ENCODE data around the gene GALNT16.
A peak's percentile ranks its signal among the peaks of the same experiment; 100 is the strongest.
"Not testable (repeated sequence)": the region's sequence is repeated elsewhere in the genome, so short reads cannot be mapped to it uniquely, and the experiment has no call there.

GALNT16 gene

DNA sequence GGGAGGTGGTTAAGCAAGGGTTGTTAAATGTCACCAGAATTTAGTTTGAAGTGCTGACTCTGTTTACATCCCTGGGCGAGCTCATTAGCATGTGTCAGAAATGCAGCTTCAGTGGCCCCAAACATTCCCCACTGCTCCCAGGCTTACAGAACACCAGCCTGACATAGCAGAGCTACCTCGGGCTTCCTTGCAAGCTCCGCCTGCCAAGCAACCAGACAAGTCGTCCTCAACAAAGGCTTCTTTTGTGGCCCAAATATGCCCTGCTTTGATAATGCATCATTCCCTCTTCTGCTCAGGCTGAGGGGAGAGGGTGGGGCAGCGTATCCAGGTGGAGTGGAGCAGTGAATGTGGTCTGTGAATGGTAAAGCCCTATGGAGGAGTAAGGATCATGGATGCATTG, 110.1 kb downstream of the GALNT16 start:
- Histone ChIP-seq H3K9ac (ENCODE audit: low read depth, low read length) (no peak overlapping the region), H3K4me3 (ENCODE audit: low read length) (no peak overlapping the region), H3K36me3 (ENCODE audit: insufficient read depth, low read length) (peaks cover 11% of the 10 kb centered on the region), H3K9me3 (ENCODE audit: insufficient read depth, low read depth, low read length) (no peaks in the 10 kb centered on the region), H3K4me1 (ENCODE audit: insufficient read depth, low read length) (0 out of 2 replicates have a peak, but pooled peaks cover 8% of the 10 kb centered on the region), H3K27ac (ENCODE audit: low read depth, low read length) (no peak overlapping the region), H3K27me3 (ENCODE audit: insufficient read depth, low read length) (no peaks in the 10 kb centered on the region)
- 54% methylated on average over 5 of the region's 5 CpGs for WGBS

- H3K9ac ChIP-seq (ENCODE audit: low read depth, low read length), result no peak overlapping the region
- no peaks in the 10 kb centered on the region for H3K27me3 ChIP-seq (ENCODE audit: insufficient read depth, low read length)
- peaks cover 32% of the 10 kb centered on the region for H3K36me3 ChIP-seq (ENCODE audit: insufficient read depth, low read length)
- WGBS, result 97% methylated on average over 3 of the region's 3 CpGs
- no peaks in the 10 kb centered on the region for H3K9me3 ChIP-seq (ENCODE audit: insufficient read depth, low read depth, low read length)
- H3K4me1 ChIP-seq (ENCODE audit: insufficient read depth, low read length), result 0 out of 2 replicates have a peak, but pooled peaks cover 8% of the 10 kb centered on the region
- H3K4me3 ChIP-seq (ENCODE audit: low read length), result no peak overlapping the region
- H3K27ac ChIP-seq (ENCODE audit: low read depth, low read length), result no peak overlapping the region
Measured at GRCh38 chr14:69372146-69372545, 112.2 kb downstream of the GALNT16 start.

- no peak overlapping the region for H3K9ac ChIP-seq (ENCODE audit: low read depth, low read length)
- no peak overlapping the region for H3K27ac ChIP-seq (ENCODE audit: low read depth, low read length)
- WGBS, result 94% methylated on average over 1 of the region's 1 CpG
Measured at GRCh38 chr14:69373104-69373503, 113.1 kb downstream of the GALNT16 start.

GRCh38 chr14:69374235-69374634, 114.3 kb downstream of the GALNT16 start:
- Histone ChIP-seq H3K4me1 (ENCODE audit: insufficient read depth, low read length) (0 out of 2 replicates have a peak, but pooled peaks cover 8% of the 10 kb centered on the region), H3K36me3 (ENCODE audit: insufficient read depth, low read length) (peaks cover 53% of the 10 kb centered on the region), H3K9me3 (ENCODE audit: insufficient read depth, low read depth, low read length) (no peaks in the 10 kb centered on the region), H3K27me3 (ENCODE audit: insufficient read depth, low read length) (no peaks in the 10 kb centered on the region), H3K27ac (ENCODE audit: low read depth, low read length) (no peak overlapping the region), H3K9ac (ENCODE audit: low read depth, low read length) (no peak overlapping the region), H3K4me3 (ENCODE audit: low read length) (no peak overlapping the region)

More at GRCh38 chr14:69373104-69373503, 113.1 kb downstream of the GALNT16 start:
- peaks cover 41% of the 10 kb centered on the region for H3K36me3 ChIP-seq (ENCODE audit: insufficient read depth, low read length)
- no peaks in the 10 kb centered on the region for H3K9me3 ChIP-seq (ENCODE audit: insufficient read depth, low read depth, low read length)
- 0 out of 2 replicates have a peak, but pooled peaks cover 8% of the 10 kb centered on the region for H3K4me1 ChIP-seq (ENCODE audit: insufficient read depth, low read length)
- no peak overlapping the region for H3K4me3 ChIP-seq (ENCODE audit: low read length)
- no peaks in the 10 kb centered on the region for H3K27me3 ChIP-seq (ENCODE audit: insufficient read depth, low read length)

GRCh38 chr14:69375182-69375581, 115.2 kb downstream of the GALNT16 start:
- Histone ChIP-seq H3K27me3 (ENCODE audit: insufficient read depth, low read length) (no peaks in the 10 kb centered on the region), H3K9ac (ENCODE audit: low read depth, low read length) (no peak overlapping the region), H3K27ac (ENCODE audit: low read depth, low read length) (no peak overlapping the region), H3K36me3 (ENCODE audit: insufficient read depth, low read length) (peaks cover 62% of the 10 kb centered on the region), H3K4me1 (ENCODE audit: insufficient read depth, low read length) (0 out of 2 replicates have a peak, but pooled peaks cover 6% of the 10 kb centered on the region), H3K9me3 (ENCODE audit: insufficient read depth, low read depth, low read length) (no peaks in the 10 kb centered on the region), H3K4me3 (ENCODE audit: low read length) (no peak overlapping the region)
- WGBS, result no CpG with 5 or more reads among the region's 3 CpGs

DNA sequence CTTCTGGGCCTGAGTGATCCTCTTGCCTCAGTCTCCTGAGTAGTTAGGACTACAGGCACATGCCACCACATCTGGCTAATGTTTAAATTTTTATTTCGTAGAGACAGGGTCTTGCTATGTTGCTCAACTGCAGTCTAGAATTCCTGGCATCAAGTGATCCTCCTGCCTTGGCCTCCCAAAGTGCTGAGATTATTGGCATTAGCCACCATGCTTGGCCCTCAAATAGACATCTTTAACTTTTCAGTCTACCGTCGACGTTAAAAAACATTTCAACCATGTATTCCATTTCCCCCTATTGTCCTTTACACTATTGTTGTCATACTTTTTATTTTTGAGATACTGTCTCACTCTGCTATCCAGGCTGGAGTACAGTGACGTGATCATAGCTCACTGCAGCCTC, 115.8 kb downstream of the GALNT16 start:
- H3K36me3 ChIP-seq (ENCODE audit: insufficient read depth, low read length), result peaks cover 68% of the 10 kb centered on the region
- H3K9me3 ChIP-seq (ENCODE audit: insufficient read depth, low read depth, low read length), result no peaks in the 10 kb centered on the region
- no peak overlapping the region for H3K9ac ChIP-seq (ENCODE audit: low read depth, low read length)
- no peak overlapping the region for H3K4me3 ChIP-seq (ENCODE audit: low read length)
- H3K27ac ChIP-seq (ENCODE audit: low read depth, low read length), result no peak overlapping the region
- H3K4me1 ChIP-seq (ENCODE audit: insufficient read depth, low read length), result 0 out of 2 replicates have a peak, but pooled peaks cover under 1% of the 10 kb centered on the region
- whole genome bisulfite sequencing, result 96% methylated on average over 5 of the region's 5 CpGs
- no peaks in the 10 kb centered on the region for H3K27me3 ChIP-seq (ENCODE audit: insufficient read depth, low read length)

DNA sequence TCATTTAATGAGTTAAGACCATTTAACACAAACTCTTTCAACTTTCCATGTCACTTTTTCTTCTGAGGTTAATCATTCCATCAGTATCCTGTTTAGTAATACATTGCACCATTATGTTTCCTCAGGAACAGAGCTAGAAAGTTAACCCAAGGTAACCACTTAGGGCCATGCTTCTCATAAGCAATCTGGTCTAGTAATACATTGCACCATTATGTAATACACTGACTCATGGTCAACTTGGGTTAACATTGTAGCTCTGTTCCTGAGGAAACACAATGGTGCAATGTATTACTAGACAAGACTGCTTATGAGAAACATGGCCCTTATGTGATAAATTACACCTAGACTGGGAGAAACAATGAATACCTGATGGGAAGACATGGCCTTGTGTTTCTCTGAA, 116.5 kb downstream of the GALNT16 start:
- Histone ChIP-seq H3K4me3 (ENCODE audit: low read length) (no peak overlapping the region), H3K27me3 (ENCODE audit: insufficient read depth, low read length) (no peaks in the 10 kb centered on the region), H3K27ac (ENCODE audit: low read depth, low read length) (no peak overlapping the region), H3K4me1 (ENCODE audit: insufficient read depth, low read length) (no peaks in the 10 kb centered on the region), H3K9ac (ENCODE audit: low read depth, low read length) (no peak overlapping the region), H3K36me3 (ENCODE audit: insufficient read depth, low read length) (peaks cover 75% of the 10 kb centered on the region), H3K9me3 (ENCODE audit: insufficient read depth, low read depth, low read length) (no peaks in the 10 kb centered on the region)

- no peak overlapping the region for H3K4me3 ChIP-seq (ENCODE audit: low read length)
- H3K36me3 ChIP-seq (ENCODE audit: insufficient read depth, low read length), result peaks cover 86% of the 10 kb centered on the region
- no peaks in the 10 kb centered on the region for H3K9me3 ChIP-seq (ENCODE audit: insufficient read depth, low read depth, low read length)
- H3K9ac ChIP-seq (ENCODE audit: low read depth, low read length), result no peak overlapping the region
- H3K27me3 ChIP-seq (ENCODE audit: insufficient read depth, low read length), result no peaks in the 10 kb centered on the region
- H3K4me1 ChIP-seq (ENCODE audit: insufficient read depth, low read length), result no peaks in the 10 kb centered on the region
- H3K27ac ChIP-seq (ENCODE audit: low read depth, low read length), result no peak overlapping the region
- WGBS, result 100% methylated on average over 1 of the region's 2 CpGs
Measured at GRCh38 chr14:69378274-69378673, 118.3 kb downstream of the GALNT16 start.

DNA sequence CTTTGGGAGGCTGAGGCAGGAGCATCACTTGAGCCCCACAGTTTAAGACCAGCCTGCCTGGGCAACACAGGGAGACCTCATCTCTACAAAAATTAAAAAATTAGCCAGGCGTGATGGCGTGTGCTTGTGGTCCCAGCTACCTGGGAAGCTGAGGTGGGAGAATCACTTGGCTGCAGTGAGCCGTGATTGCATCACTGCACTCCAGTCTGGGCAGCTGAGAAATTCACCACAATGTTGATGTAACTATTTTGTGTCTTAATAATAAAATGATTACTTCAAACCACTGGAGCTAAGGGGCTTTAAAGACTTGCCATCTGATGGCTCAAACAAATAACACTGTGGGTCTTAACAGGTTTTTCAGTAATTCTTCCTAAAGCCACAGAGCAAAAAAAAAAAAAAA, 127.4 kb downstream of the GALNT16 start:
- H3K4me3 ChIP-seq (ENCODE audit: low read length), result no peak overlapping the region
- no peak overlapping the region for H3K9ac ChIP-seq (ENCODE audit: low read depth, low read length)
- no peaks in the 10 kb centered on the region for H3K4me1 ChIP-seq (ENCODE audit: insufficient read depth, low read length)
- no peak overlapping the region for H3K27ac ChIP-seq (ENCODE audit: low read depth, low read length)
- no peaks in the 10 kb centered on the region for H3K27me3 ChIP-seq (ENCODE audit: insufficient read depth, low read length)
- 95% methylated on average over 3 of the region's 3 CpGs for WGBS
- peaks cover 96% of the 10 kb centered on the region for H3K36me3 ChIP-seq (ENCODE audit: insufficient read depth, low read length)
- H3K9me3 ChIP-seq (ENCODE audit: insufficient read depth, low read depth, low read length), result no peaks in the 10 kb centered on the region

- H3K36me3 ChIP-seq (ENCODE audit: insufficient read depth, low read length), result peaks cover 96% of the 10 kb centered on the region
- H3K4me3 ChIP-seq (ENCODE audit: low read length); H3K27ac ChIP-seq (ENCODE audit: low read depth, low read length); H3K9me3 ChIP-seq (ENCODE audit: insufficient read depth, low read depth, low read length); H3K4me1 ChIP-seq (ENCODE audit: insufficient read depth, low read length); H3K9ac ChIP-seq (ENCODE audit: low read depth, low read length); H3K27me3 ChIP-seq (ENCODE audit: insufficient read depth, low read length): not testable (repeated sequence)
- 94% methylated on average over 7 of the region's 8 CpGs for WGBS
Measured at GRCh38 chr14:69391400-69391799, 131.4 kb downstream of the GALNT16 start.

GRCh38 chr14:69392481-69392880, 132.5 kb downstream of the GALNT16 start:
- Histone ChIP-seq H3K4me1 (ENCODE audit: insufficient read depth, low read length) (peaks cover 6% of the 10 kb centered on the region; the same call in 1 of the 2 replicates), H3K27ac (ENCODE audit: low read depth, low read length) (no peak overlapping the region), H3K4me3 (ENCODE audit: low read length) (no peak overlapping the region), H3K9me3 (ENCODE audit: insufficient read depth, low read depth, low read length) (no peaks in the 10 kb centered on the region), H3K9ac (ENCODE audit: low read depth, low read length) (no peak overlapping the region), H3K36me3 (ENCODE audit: insufficient read depth, low read length) (peaks cover 92% of the 10 kb centered on the region), H3K27me3 (ENCODE audit: insufficient read depth, low read length) (no peaks in the 10 kb centered on the region)
- WGBS, result 97% methylated on average over 3 of the region's 3 CpGs

- peaks cover 61% of the 10 kb centered on the region for H3K36me3 ChIP-seq (ENCODE audit: insufficient read depth, low read length)
- no peaks in the 10 kb centered on the region for H3K27me3 ChIP-seq (ENCODE audit: insufficient read depth, low read length)
- H3K9ac ChIP-seq (ENCODE audit: low read depth, low read length), result no peak overlapping the region
- no peak overlapping the region for H3K27ac ChIP-seq (ENCODE audit: low read depth, low read length)
- peaks cover 20% of the 10 kb centered on the region for H3K4me1 ChIP-seq (ENCODE audit: insufficient read depth, low read length)
- H3K4me3 ChIP-seq (ENCODE audit: low read length), result 0 out of 2 replicates have a peak overlapping the region, but pooled peaks have one; percentile 86
- no peaks in the 10 kb centered on the region for H3K9me3 ChIP-seq (ENCODE audit: insufficient read depth, low read depth, low read length)
- WGBS, result 98% methylated on average over 4 of the region's 4 CpGs
Measured at GRCh38 chr14:69395929-69396328, 136.0 kb downstream of the GALNT16 start.

Measured in HUES64 (cell line).